Measurements from ENCODE around the gene RELL1. TPM values are rescaled to one million over a fixed set of nuclear protein-coding genes. Genes with fewer than 3 reads are reported as not detected.

The RELL1 gene, protein sequence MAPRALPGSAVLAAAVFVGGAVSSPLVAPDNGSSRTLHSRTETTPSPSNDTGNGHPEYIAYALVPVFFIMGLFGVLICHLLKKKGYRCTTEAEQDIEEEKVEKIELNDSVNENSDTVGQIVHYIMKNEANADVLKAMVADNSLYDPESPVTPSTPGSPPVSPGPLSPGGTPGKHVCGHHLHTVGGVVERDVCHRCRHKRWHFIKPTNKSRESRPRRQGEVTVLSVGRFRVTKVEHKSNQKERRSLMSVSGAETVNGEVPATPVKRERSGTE
- 55.2 and 60.7 TPM in 2 replicates for total RNA-seq

DNA sequence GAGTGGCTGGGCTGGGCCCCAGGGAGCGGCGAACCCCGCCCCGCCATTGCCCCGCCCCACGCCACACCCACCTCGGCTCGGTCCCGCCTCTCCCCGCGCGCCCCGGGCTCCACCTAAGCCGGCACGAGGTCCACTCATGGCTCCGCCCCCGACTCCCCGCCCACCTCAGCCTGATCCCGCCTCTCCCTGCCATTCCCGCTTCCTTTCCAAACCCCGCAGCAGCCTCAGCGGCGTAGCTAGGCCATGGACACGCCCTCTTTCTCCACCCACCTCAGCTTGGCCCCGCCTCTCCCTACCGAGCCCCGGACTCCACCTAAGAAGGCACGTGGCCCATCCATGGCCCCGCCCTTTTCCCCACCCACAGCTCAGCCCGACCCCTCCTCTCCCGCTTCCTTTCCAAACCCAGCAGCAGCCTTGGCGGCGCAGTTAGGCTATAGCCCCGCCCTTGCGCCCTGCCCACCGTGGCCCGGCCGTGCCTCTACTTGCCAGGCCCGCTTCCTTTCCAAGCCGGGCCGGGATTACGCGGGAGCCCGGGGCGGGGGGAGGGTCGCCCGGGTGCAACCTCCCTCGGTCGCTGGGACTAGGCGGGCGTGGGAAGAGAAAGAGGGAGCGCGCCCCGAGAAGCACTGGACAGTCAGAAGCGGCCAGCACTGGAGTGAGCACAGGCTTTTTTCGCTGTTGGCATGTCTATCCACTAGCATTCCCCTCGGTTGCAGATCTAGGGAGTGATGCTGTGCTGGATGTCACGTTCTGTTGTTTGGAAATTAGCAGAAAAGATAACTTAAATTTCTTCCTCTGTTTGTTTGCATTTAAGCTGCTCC, at the start of gene RELL1:
RELL1 (minus strand) TSS at position 4 of the 821 bp plus-strand sequence. CDS start 89 bp downstream, outside the sequence.
- TF ChIP-seq, protein P1, sequence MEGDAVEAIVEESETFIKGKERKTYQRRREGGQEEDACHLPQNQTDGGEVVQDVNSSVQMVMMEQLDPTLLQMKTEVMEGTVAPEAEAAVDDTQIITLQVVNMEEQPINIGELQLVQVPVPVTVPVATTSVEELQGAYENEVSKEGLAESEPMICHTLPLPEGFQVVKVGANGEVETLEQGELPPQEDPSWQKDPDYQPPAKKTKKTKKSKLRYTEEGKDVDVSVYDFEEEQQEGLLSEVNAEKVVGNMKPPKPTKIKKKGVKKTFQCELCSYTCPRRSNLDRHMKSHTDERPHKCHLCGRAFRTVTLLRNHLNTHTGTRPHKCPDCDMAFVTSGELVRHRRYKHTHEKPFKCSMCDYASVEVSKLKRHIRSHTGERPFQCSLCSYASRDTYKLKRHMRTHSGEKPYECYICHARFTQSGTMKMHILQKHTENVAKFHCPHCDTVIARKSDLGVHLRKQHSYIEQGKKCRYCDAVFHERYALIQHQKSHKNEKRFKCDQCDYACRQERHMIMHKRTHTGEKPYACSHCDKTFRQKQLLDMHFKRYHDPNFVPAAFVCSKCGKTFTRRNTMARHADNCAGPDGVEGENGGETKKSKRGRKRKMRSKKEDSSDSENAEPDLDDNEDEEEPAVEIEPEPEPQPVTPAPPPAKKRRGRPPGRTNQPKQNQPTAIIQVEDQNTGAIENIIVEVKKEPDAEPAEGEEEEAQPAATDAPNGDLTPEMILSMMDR (IDR thresholded peaks at IDR 0.05; ENCODE audit: insufficient read depth, low read length, poor library complexity, severe bottlenecking) = no peak
- Histone ChIP-seq H3K4me3 (ENCODE audit: low read depth, low read length) (peak within 1 kb of the TSS; percentile 92), H3K36me3 (ENCODE audit: control insufficient read depth, insufficient read depth, low read length) (no peaks in the 10 kb centered on the region), H3K27me3 (ENCODE audit: control insufficient read depth, insufficient read depth, low read length) (no peaks in the 10 kb centered on the region)
- peak; percentile 94 for DNase-seq (ENCODE audit: low read depth)

DNA sequence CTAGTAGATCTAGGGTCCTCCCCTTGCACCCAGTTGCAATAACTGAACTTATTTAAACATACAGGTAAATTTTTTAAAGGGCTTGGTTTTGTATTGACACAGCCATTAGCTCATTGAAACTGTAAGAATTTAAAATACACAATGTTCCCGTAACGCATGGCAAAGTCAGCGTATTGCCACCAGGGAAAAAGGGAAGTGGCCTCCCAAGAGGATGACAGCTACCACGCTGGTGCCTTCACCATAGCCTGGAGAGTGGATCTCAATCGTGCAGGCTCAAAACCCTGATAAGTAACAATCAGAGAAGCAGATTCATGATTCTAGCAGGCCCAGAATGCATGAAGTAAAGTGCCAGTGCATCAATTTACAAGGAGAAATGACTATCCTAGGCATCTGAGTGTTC, 49.4 kb upstream of the RELL1 start:
- no peak overlapping the region for H3K4me3 ChIP-seq (ENCODE audit: low read depth, low read length)
- no peaks in the 10 kb centered on the region for H3K27me3 ChIP-seq (ENCODE audit: control insufficient read depth, insufficient read depth, low read length)
- TF ChIP-seq, protein P1 (IDR thresholded peaks at IDR 0.05; ENCODE audit: insufficient read depth, low read length, poor library complexity, severe bottlenecking) = no peak
- DNase-seq (ENCODE audit: low read depth) = no peak
- no peaks in the 10 kb centered on the region for H3K36me3 ChIP-seq (ENCODE audit: control insufficient read depth, insufficient read depth, low read length)

DNA sequence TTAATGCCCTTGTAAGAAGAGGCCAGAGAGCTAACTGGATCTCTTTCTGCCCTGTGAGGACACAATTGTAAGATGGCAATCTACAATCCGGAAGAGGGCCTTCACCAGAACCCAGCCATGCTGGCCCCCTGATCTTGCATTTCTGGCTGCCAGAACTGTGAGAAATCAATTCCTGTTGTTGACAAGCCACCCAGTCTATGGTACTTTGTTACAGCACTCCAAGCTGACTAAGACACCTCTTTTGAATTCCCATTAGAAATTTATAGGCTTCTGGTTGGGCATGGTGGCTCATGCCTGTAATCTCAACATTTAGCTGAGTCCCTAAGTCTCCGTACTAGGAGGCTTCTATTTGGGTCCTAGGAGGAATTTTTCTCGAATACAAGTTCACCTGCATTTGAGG, 48.8 kb upstream of the RELL1 start:
- H3K36me3 ChIP-seq (ENCODE audit: control insufficient read depth, insufficient read depth, low read length) = no peaks in the 10 kb centered on the region
- no peak for DNase-seq (ENCODE audit: low read depth)
- TF ChIP-seq, protein P1 (IDR thresholded peaks at IDR 0.05; ENCODE audit: insufficient read depth, low read length, poor library complexity, severe bottlenecking) = no peak

DNA sequence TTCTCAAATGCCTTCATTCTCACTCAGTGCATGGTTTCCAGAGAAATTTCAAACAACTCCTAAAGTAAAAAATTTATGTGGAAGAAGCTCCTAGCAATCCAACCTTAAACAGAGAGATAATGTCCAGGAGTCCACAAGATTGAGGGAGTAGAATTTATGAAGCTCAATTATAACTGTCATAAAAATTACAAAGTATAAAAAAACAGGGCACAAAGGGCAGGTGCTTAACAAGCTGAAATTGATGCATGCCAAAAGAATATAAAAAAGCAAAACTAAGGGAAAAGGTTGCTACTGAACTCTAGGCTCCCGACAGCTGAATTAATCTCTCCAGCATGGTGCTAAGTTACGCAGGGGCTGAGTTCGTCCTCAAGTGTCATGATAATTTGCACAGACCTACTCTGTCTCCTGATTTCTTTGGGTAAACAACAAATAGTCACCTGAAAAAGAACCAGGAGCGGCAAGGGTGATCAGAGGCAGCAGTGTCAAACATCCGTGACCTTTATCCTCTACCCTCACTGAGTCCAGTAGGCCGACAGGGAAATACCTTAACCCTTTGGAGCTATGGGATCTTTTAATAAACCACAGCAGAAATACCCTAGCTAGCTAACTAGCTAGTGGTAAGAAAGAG, 47.2 kb upstream of the RELL1 start:
- Histone ChIP-seq H3K4me3 (ENCODE audit: low read depth, low read length) (no peak overlapping the region), H3K27me3 (ENCODE audit: control insufficient read depth, insufficient read depth, low read length) (no peaks in the 10 kb centered on the region), H3K36me3 (ENCODE audit: control insufficient read depth, insufficient read depth, low read length) (no peaks in the 10 kb centered on the region)
- TF ChIP-seq, protein P1 (IDR thresholded peaks at IDR 0.05; ENCODE audit: insufficient read depth, low read length, poor library complexity, severe bottlenecking) = no peak
- no peak for DNase-seq (ENCODE audit: low read depth)

More for the DNA sequence above, 48.8 kb upstream of the RELL1 start:
- no peak overlapping the region for H3K4me3 ChIP-seq (ENCODE audit: low read depth, low read length)
- no peaks in the 10 kb centered on the region for H3K27me3 ChIP-seq (ENCODE audit: control insufficient read depth, insufficient read depth, low read length)

DNA sequence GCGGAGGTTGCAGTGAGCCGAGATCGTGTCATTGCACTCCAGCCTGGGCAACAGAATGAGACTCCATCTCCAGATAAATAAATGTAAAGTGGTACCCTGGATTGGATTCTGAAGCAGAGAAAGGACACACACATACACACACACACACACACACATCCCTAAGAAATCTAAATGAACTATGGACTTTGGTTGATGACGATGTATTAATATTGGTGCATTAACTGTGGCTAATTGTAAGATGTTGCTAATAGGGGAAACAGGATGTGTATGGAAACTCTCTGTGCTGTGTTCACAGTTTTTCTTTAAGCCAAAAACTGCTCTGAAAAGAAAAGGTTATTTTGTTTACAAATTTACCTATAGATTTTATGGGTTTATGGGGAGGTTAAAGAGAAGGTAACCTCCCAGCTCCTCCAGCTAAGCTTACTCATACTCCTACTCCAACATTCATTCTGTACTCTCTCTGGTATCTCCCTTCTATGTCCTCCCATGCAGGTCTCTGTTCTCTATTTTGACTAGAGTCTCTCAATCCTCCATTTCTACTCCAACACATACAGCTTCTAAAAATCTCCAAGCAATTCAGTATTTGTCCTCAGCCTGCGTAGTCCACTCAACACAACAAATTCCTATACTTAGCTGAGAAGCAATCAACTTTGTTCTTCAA, 46.5 kb upstream of the RELL1 start:
- no peaks in the 10 kb centered on the region for H3K27me3 ChIP-seq (ENCODE audit: control insufficient read depth, insufficient read depth, low read length)
- DNase-seq (ENCODE audit: low read depth) = no peak
- no peaks in the 10 kb centered on the region for H3K36me3 ChIP-seq (ENCODE audit: control insufficient read depth, insufficient read depth, low read length)
- no peak overlapping the region for H3K4me3 ChIP-seq (ENCODE audit: low read depth, low read length)
- TF ChIP-seq, protein P1 (IDR thresholded peaks at IDR 0.05; ENCODE audit: insufficient read depth, low read length, poor library complexity, severe bottlenecking) = no peak
